Common myeloid progenitor, CD34-positive (primary cell): ENCODE measurements around the gene SNIP1.

Source experiments
- CTCF ChIA-PET: fragments of 350-600 bp; sonication (Branson Sonifier 250); formaldehyde crosslinking; loops from one replicate; lab custom pipeline; 2021; ENCODE audit warnings: antibody characterized with exemption; lab: Charles Lee
- POLR2A ChIA-PET: fragments of 350-600 bp; sonication (Branson Sonifier 250); formaldehyde crosslinking; loops from one replicate; lab custom pipeline; 2021; ENCODE audit warnings: antibody characterized with exemption; lab: Charles Lee
- DNase-seq, 3 donors: peaks; one replicate each; pipeline versions ENCODE4 v3.0.0 to v3.0.0-alpha.2; 2013
- H3K27ac ChIP-seq, 2 experiments: 1 replicate in 1 of 2; 2 replicates in 1 of 2; pipeline ENCODE4 v1.7.0; 2013; ENCODE audit warnings: inconsistent platforms in 2 of 2, low read length in 2 of 2, mild to moderate bottlenecking in 2 of 2, low read depth in 1 of 2, moderate library complexity in 1 of 2; ENCODE audit not compliant: severe bottlenecking in 2 of 2, insufficient read depth in 1 of 2, poor library complexity in 1 of 2
- H3K27me3 ChIP-seq, 5 experiments: replicated peaks in 2 of 5; 1 replicate in 3 of 5; 2 replicates in 2 of 5; pipeline versions ENCODE4 v1.6.1 to v1.7.0; 2013; ENCODE audit warnings: low read length in 4 of 5, mild to moderate bottlenecking in 2 of 5, moderate library complexity in 2 of 5, inconsistent platforms in 1 of 5; ENCODE audit not compliant: insufficient read depth in 5 of 5, control insufficient read depth in 4 of 5
- H3K36me3 ChIP-seq, 4 experiments: 1 replicate in 2 of 4; 2 replicates in 2 of 4; pipeline versions ENCODE4 v1.6.1 to v1.7.0; 2013; ENCODE audit warnings: low read length in 3 of 4, control low read depth in 1 of 4, mild to moderate bottlenecking in 1 of 4; ENCODE audit not compliant: control insufficient read depth in 4 of 4, insufficient read depth in 4 of 4
- H3K4me1 ChIP-seq, 4 experiments: 1 replicate in 3 of 4; 2 replicates in 1 of 4; pipeline versions ENCODE4 v1.6.1 to v1.7.1; 2013; ENCODE audit warnings: low read length in 3 of 4, mild to moderate bottlenecking in 3 of 4, control low read depth in 1 of 4, inconsistent platforms in 1 of 4, moderate library complexity in 1 of 4; ENCODE audit not compliant: control insufficient read depth in 4 of 4, insufficient read depth in 4 of 4; ENCODE audit errors: control extremely low read depth in 1 of 4
- H3K4me3 ChIP-seq, 7 experiments: 1 replicate in 4 of 7; 2 replicates in 3 of 7; pipeline versions ENCODE4 v1.5.1 to v1.7.0; 2013; ENCODE audit warnings: mild to moderate bottlenecking in 7 of 7, low read length in 6 of 7, moderate library complexity in 6 of 7, inconsistent platforms in 2 of 7, low read depth in 2 of 7, control low read depth in 1 of 7; ENCODE audit not compliant: insufficient read depth in 4 of 7, control insufficient read depth in 1 of 7; ENCODE audit errors: extremely low read depth in 1 of 7
- H3K9me3 ChIP-seq, 5 experiments: 1 replicate in 4 of 5; 2 replicates in 1 of 5; pipeline versions ENCODE4 v1.6.1 to v1.7.1; 2013; ENCODE audit warnings: low read length in 4 of 5, mild to moderate bottlenecking in 2 of 5, inconsistent platforms in 1 of 5, low read depth in 1 of 5, moderate library complexity in 1 of 5; ENCODE audit not compliant: control insufficient read depth in 4 of 5, insufficient read depth in 2 of 5; ENCODE audit errors: control extremely low read depth in 1 of 5
- WGBS: methylation state at CpG from one replicate; pipeline ENCODE4 v1.1.5; 2013; ENCODE audit not compliant: insufficient coverage; 5-methylcytosine and 5-hydroxymethylcytosine counted together

The SNIP1 gene

GRCh38 chr1:37570528-37571334 lies 16.6 kb upstream of the SNIP1 start:
- no CpG with 5 or more reads among the region's 3 CpGs for WGBS
- POLR2A ChIA-PET: no interaction called here
- H3K4me3 ChIP-seq: no peak overlapping the region
- H3K9me3 ChIP-seq: no peaks in the 10 kb centered on the region
- DNase-seq: no peak
- no peaks in the 10 kb centered on the region for H3K27me3 ChIP-seq
- peaks cover 46 to 96% (median 85%) of the 10 kb centered on the region in 4 experiments for H3K36me3 ChIP-seq
- no peaks in the 10 kb centered on the region for H3K4me1 ChIP-seq
- no peak overlapping the region for H3K27ac ChIP-seq
- CTCF ChIA-PET: interaction anchor here (0.7 kb wide), 1 partner anchor 84 kb away, joined by 4 read pairs; no protein-coding TSS in a partner anchor

- ChIA-PET POLR2A (no interaction called here), CTCF (no interaction called here)
- WGBS: 96% methylated on average over 2 of the region's 3 CpGs
- no peaks in the 10 kb centered on the region for H3K4me1 ChIP-seq
- H3K4me3 ChIP-seq: no peak overlapping the region
- peaks cover 35 to 77% (median 64%) of the 10 kb centered on the region in 4 experiments for H3K36me3 ChIP-seq
- DNase-seq: no peak
- H3K27me3 ChIP-seq: no peaks in the 10 kb centered on the region
- H3K9me3 ChIP-seq: no peaks in the 10 kb centered on the region
- H3K27ac ChIP-seq: no peak overlapping the region
Measured at GRCh38 chr1:37567023-37567422, 12.9 kb upstream of the SNIP1 start.

GRCh38 chr1:37564892-37565291 lies 10.8 kb upstream of the SNIP1 start:
- H3K27me3 ChIP-seq: no peaks in the 10 kb centered on the region
- ChIA-PET CTCF (interaction anchor here (1.7 kb wide), 1 partner anchor 22 kb away, joined by 3 read pairs; no protein-coding TSS in a partner anchor), POLR2A (no interaction called here)
- H3K4me1 ChIP-seq: no peaks in the 10 kb centered on the region
- no peak for DNase-seq
- no peak overlapping the region for H3K4me3 ChIP-seq
- peaks cover 32 to 59% (median 51%) of the 10 kb centered on the region in 4 experiments for H3K36me3 ChIP-seq
- no peak overlapping the region for H3K27ac ChIP-seq
- H3K9me3 ChIP-seq: no peaks in the 10 kb centered on the region

GRCh38 chr1:37562984-37563383 lies 8.9 kb upstream of the SNIP1 start:
- POLR2A ChIA-PET: interaction anchor here (0.6 kb wide), 1 partner anchor 15 kb away, joined by 7 read pairs; no protein-coding TSS in a partner anchor
- H3K36me3 ChIP-seq: peaks cover 23 to 40% (median 34%) of the 10 kb centered on the region in 4 experiments
- CTCF ChIA-PET: interaction anchor here (0.7 to 1.6 kb wide), 2 partner anchors 10 to 120 kb away, joined by 3 to 5 read pairs; no protein-coding TSS in a partner anchor

GRCh38 chr1:37561133-37562132 lies 7.3 kb upstream of the SNIP1 start:
- ChIA-PET POLR2A (no interaction called here), CTCF (interaction anchor here (1.6 kb wide), 1 partner anchor 122 kb away, joined by 5 read pairs; no protein-coding TSS in a partner anchor)
- WGBS: 92% methylated on average over 11 of the region's 21 CpGs
- peak in 2 of 3 donors; percentile 19 to 31 for DNase-seq
- no peaks in the 10 kb centered on the region for H3K9me3 ChIP-seq
- H3K27ac ChIP-seq: no peak overlapping the region
- peaks cover 0 to 6% (median 0%) of the 10 kb centered on the region in 5 experiments for H3K27me3 ChIP-seq
- H3K4me1 ChIP-seq: peaks cover 0 to 4% (median 1%) of the 10 kb centered on the region in 4 experiments
- H3K4me3 ChIP-seq: no peak overlapping the region
- H3K36me3 ChIP-seq: peaks cover 13 to 25% (median 19%) of the 10 kb centered on the region in 4 experiments

More at GRCh38 chr1:37562984-37563383, 8.9 kb upstream of the SNIP1 start:
- 91% methylated on average over 1 of the region's 1 CpG for WGBS
- no peaks in the 10 kb centered on the region for H3K27me3 ChIP-seq
- H3K27ac ChIP-seq: no peak overlapping the region
- no peak for DNase-seq
- no peaks in the 10 kb centered on the region for H3K9me3 ChIP-seq
- no peak overlapping the region for H3K4me3 ChIP-seq
- no peaks in the 10 kb centered on the region for H3K4me1 ChIP-seq

- Histone ChIP-seq H3K4me1 (peaks cover 0 to 5% (median 3%) of the 10 kb centered on the region in 4 experiments), H3K27me3 (peaks cover 0 to 6% (median 0%) of the 10 kb centered on the region in 5 experiments), H3K27ac (no peak overlapping the region), H3K9me3 (no peaks in the 10 kb centered on the region), H3K4me3 (no peak overlapping the region), H3K36me3 (peaks cover 6 to 16% (median 12%) of the 10 kb centered on the region in 4 experiments)
- 94% methylated on average over 8 of the region's 10 CpGs for WGBS
- POLR2A ChIA-PET: no interaction called here
- no peak for DNase-seq
- CTCF ChIA-PET: no interaction called here
Measured at GRCh38 chr1:37560401-37561132, 6.5 kb upstream of the SNIP1 start.
